DND-41 (cell line): ENCODE measurements around the gene MED10.

Experiments used
- ATAC-seq: fragments of 200-7000 bp; cut with Tn5 transposase; 3 replicates; pipeline ENCODE4 v1.9.1; 2021; ENCODE audit warnings: low read depth; ENCODE audit not compliant: insufficient read depth
- DNase-seq: peaks from one replicate; pipeline ENCODE4 v3.0.0-alpha.2; 2020
- H2AFZ ChIP-seq: 2 replicates; pipeline ENCODE4 v1.6.0; 2012; ENCODE audit warnings: low read depth, low read length
- H3K27ac ChIP-seq: 2 replicates; pipeline ENCODE4 v1.5.1; 2012; ENCODE audit warnings: low read length, inconsistent platforms
- H3K27me3 ChIP-seq: fragments of 200-600 bp; sonication (generic); 2 replicates; pipeline ENCODE4 v1.6.0; 2012; ENCODE audit warnings: low read length, mild to moderate bottlenecking, inconsistent platforms; ENCODE audit not compliant: insufficient read depth, poor library complexity
- H3K36me3 ChIP-seq: 2 replicates; pipeline ENCODE4 v1.5.1; 2012; ENCODE audit warnings: low read length, inconsistent platforms; ENCODE audit not compliant: insufficient read depth
- H3K4me1 ChIP-seq: 2 replicates; pipeline ENCODE4 v1.5.1; 2012; ENCODE audit warnings: mild to moderate bottlenecking, low read length; ENCODE audit not compliant: insufficient read depth
- H3K4me2 ChIP-seq: 2 replicates; pipeline ENCODE4 v1.6.0; 2012; ENCODE audit warnings: mild to moderate bottlenecking, moderate library complexity, low read length, inconsistent platforms; ENCODE audit not compliant: insufficient read depth
- H3K4me3 ChIP-seq, 2 experiments: fragments of 200-600 bp in 1 of 2; shearing (Covaris generic) in 1 of 2; 2 replicates each; pipeline ENCODE4 v1.5.1; 2012 to 2016; ENCODE audit warnings: inconsistent platforms in 2 of 2, low read length in 2 of 2, mild to moderate bottlenecking in 2 of 2, low read depth in 1 of 2, moderate library complexity in 1 of 2
- H3K79me2 ChIP-seq: 2 replicates; pipeline ENCODE4 v1.6.0; 2012; ENCODE audit warnings: low read length, inconsistent platforms; ENCODE audit not compliant: insufficient read depth
- H3K9ac ChIP-seq: 2 replicates; pipeline ENCODE4 v1.6.0; 2012; ENCODE audit warnings: low read depth, mild to moderate bottlenecking, inconsistent platforms, low read length, moderate library complexity
- H3K9me3 ChIP-seq: 2 replicates; pipeline ENCODE4 v1.5.1; 2012; ENCODE audit warnings: low read length, moderate library complexity, mild to moderate bottlenecking, inconsistent platforms; ENCODE audit not compliant: insufficient read depth, severe bottlenecking
- H4K20me1 ChIP-seq: 2 replicates; pipeline ENCODE4 v1.6.0; 2012; ENCODE audit warnings: low read length; ENCODE audit not compliant: insufficient read depth
- EZH2 ChIP-seq: IDR thresholded peaks from 3 replicates; pipeline ENCODE4 v1.6.1; 2012; ENCODE audit warnings: borderline replicate concordance, low read depth, mild to moderate bottlenecking, moderate library complexity, low read length, inconsistent platforms; ENCODE audit not compliant: severe bottlenecking
- TF ChIP-seq, protein P1 (sequence below): IDR thresholded peaks from 2 replicates; pipeline ENCODE4 v1.5.1; 2012; ENCODE audit warnings: borderline replicate concordance, low read length, moderate library complexity, mild to moderate bottlenecking; ENCODE audit not compliant: poor library complexity, severe bottlenecking; ENCODE audit errors: extremely low read depth

Gene MED10

DNA sequence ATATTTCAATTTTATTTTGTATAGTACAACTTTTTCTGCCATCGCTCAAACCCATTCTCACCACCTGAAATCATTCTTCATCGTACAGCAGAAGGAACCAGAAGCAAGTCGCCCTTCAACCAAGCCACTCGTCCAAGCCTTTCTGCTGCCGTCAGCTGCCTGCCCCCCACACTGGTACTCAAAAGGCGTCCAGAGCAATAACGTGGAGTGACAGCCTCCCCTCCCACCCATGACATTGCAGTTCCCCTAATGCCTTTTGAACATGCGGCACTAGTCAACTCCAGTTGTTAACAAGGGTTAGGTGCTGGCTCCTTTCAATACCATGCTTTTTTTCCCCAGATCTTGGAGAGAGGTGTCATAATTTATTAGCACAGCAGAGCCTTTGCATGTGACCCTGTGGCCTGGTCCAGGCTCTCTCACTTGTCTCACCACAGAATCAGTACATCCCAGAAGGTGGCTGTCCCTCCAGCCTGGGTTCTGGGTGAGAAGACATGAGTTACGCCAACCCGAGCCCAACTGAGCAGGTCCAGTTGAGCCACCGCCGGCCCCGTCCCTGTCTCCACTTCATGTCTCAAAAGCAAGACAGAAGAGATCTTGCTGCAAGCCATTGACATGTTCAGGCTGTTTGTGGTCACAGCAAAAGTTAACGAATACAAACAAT, 20.4 kb upstream of the MED10 start:
- Histone ChIP-seq H3K36me3 (no peaks in the 10 kb centered on the region), H2AFZ (no peak overlapping the region), H4K20me1 (no peaks in the 10 kb centered on the region; the same call in 1 of the 2 replicates), H3K4me3 (no peak overlapping the region), H3K79me2 (no peaks in the 10 kb centered on the region), H3K27ac (no peak overlapping the region), H3K9me3 (no peaks in the 10 kb centered on the region), H3K9ac (no peak overlapping the region), H3K27me3 (peaks cover under 1% of the 10 kb centered on the region), H3K4me2 (no peak overlapping the region), H3K4me1 (no peaks in the 10 kb centered on the region)
- DNase-seq (no peak), ATAC-seq (no peak)
- TF ChIP-seq EZH2 = no peak
- TF ChIP-seq, protein P1, sequence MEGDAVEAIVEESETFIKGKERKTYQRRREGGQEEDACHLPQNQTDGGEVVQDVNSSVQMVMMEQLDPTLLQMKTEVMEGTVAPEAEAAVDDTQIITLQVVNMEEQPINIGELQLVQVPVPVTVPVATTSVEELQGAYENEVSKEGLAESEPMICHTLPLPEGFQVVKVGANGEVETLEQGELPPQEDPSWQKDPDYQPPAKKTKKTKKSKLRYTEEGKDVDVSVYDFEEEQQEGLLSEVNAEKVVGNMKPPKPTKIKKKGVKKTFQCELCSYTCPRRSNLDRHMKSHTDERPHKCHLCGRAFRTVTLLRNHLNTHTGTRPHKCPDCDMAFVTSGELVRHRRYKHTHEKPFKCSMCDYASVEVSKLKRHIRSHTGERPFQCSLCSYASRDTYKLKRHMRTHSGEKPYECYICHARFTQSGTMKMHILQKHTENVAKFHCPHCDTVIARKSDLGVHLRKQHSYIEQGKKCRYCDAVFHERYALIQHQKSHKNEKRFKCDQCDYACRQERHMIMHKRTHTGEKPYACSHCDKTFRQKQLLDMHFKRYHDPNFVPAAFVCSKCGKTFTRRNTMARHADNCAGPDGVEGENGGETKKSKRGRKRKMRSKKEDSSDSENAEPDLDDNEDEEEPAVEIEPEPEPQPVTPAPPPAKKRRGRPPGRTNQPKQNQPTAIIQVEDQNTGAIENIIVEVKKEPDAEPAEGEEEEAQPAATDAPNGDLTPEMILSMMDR = no peak

DNA sequence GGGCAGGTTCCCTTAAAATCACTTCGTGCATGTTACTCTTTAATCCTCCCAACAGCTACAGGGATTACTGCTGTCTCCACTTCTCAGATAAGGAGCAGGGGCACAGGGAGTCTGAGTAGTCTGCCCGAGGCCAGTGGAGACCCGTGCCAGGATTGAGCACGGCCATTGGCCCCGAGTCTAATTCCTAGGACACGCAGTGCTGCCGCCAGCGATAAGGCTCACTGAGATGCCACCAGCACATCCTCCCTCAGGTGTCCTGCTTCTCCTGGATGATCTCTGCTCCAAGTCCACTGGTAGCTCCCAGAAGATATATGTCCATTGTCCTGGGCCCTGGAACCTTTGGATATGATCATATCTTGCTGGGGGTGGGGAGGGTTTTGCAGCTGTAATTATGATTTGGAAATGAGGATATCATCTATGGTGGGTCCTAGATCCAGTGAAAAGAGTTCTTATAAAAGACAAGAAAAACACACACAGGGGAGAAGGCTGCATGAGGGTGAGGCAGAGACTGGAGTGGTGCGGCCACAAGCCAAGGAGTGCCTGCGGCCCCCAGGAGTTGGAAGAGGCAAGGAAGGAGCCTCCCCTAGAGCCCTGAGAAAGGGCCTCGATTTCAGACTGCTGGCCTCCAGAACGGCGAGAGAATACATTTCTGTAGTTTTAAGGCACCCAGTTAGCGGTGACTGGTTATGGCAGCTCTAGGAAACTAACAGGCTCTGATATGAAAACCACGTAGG, 19.4 kb upstream of the MED10 start:
- H3K9me3 ChIP-seq = no peaks in the 10 kb centered on the region
- no peaks in the 10 kb centered on the region; the same call in 1 of the 2 replicates for H4K20me1 ChIP-seq
- no peaks in the 10 kb centered on the region for H3K79me2 ChIP-seq
- H3K4me1 ChIP-seq = no peaks in the 10 kb centered on the region
- no peak overlapping the region for H3K4me3 ChIP-seq
- TF ChIP-seq, protein P1 = no peak
- no peak for TF ChIP-seq EZH2
- peaks cover 2% of the 10 kb centered on the region for H3K27me3 ChIP-seq
- no peak overlapping the region for H2AFZ ChIP-seq
- H3K36me3 ChIP-seq = no peaks in the 10 kb centered on the region
- H3K9ac ChIP-seq = no peak overlapping the region
- DNase-seq (no peak), ATAC-seq (no peak)
- H3K4me2 ChIP-seq = no peak overlapping the region
- no peak overlapping the region for H3K27ac ChIP-seq

GRCh38 chr5:6396836-6397535, 18.6 kb upstream of the MED10 start:
- H2AFZ ChIP-seq = no peak overlapping the region
- H4K20me1 ChIP-seq = no peaks in the 10 kb centered on the region; the same call in 1 of the 2 replicates
- no peaks in the 10 kb centered on the region for H3K4me1 ChIP-seq
- H3K9me3 ChIP-seq = no peaks in the 10 kb centered on the region
- H3K27ac ChIP-seq = no peak overlapping the region
- peaks cover 2% of the 10 kb centered on the region for H3K27me3 ChIP-seq
- DNase-seq = no peak
- no peak for TF ChIP-seq EZH2
- TF ChIP-seq, protein P1 = no peak
- H3K36me3 ChIP-seq = no peaks in the 10 kb centered on the region
- no peak for ATAC-seq
- no peaks in the 10 kb centered on the region for H3K79me2 ChIP-seq
- no peak overlapping the region for H3K4me3 ChIP-seq
- H3K4me2 ChIP-seq = no peak overlapping the region
- no peak overlapping the region for H3K9ac ChIP-seq
